H1 (cell line): ENCODE measurements around the gene IFNA16. TPM values are rescaled to one million over a fixed set of nuclear protein-coding genes. Genes with fewer than 3 reads are reported as not detected.
"Not testable (repeated sequence)": the region's sequence is repeated elsewhere in the genome, so short reads cannot be mapped to it uniquely, and the experiment has no call there.

Source experiments
- CTCF ChIA-PET: fragments of 300-600 bp; sonication (Branson Sonifier 250); formaldehyde crosslinking; loops from one replicate; lab custom pipeline; 2021; ENCODE audit not compliant: partially characterized antibody; lab: Charles Lee
- POLR2A ChIA-PET: fragments of 300-600 bp; sonication (Branson Sonifier 250); formaldehyde crosslinking; loops from one replicate; lab custom pipeline; 2021; ENCODE audit warnings: inconsistent platforms; ENCODE audit not compliant: partially characterized antibody; lab: Charles Lee
- DNase-seq, 2 experiments: peaks; one replicate each; pipeline versions ENCODE4 v3.0.0 to v3.0.0-alpha.2; 2010 to 2022; ENCODE audit warnings: low spot score in 2 of 2, low read depth in 1 of 2, mixed read lengths in 1 of 2
- FAIRE-seq: peaks from 2 replicates; lab custom pipeline; 2011; peaks lifted over from hg19 to GRCh38; lab: Jason Lieb, UNC
- H2AFZ ChIP-seq: 2 replicates; pipeline ENCODE4 v1.8.1; 2012; ENCODE audit warnings: low read length, inconsistent platforms
- H2AK5ac ChIP-seq: 2 replicates; pipeline ENCODE4 v1.6.1; 2013; ENCODE audit warnings: low read depth, low read length
- H2BK120ac ChIP-seq: replicated peaks from 2 replicates; pipeline ENCODE3; 2013; ENCODE audit warnings: low read depth, low read length, inconsistent platforms
- H2BK12ac ChIP-seq: 2 replicates; pipeline ENCODE4 v1.6.1; 2013; ENCODE audit warnings: low read depth, low read length
- H2BK15ac ChIP-seq: 2 replicates; pipeline ENCODE4 v1.6.1; 2013; ENCODE audit warnings: low read length
- H2BK20ac ChIP-seq: 2 replicates; pipeline ENCODE4 v1.6.1; 2013; ENCODE audit warnings: low read length
- H2BK5ac ChIP-seq: 2 replicates; pipeline ENCODE4 v1.6.1; 2013; ENCODE audit warnings: low read depth, low read length
- H3K14ac ChIP-seq: 2 replicates; pipeline ENCODE4 v1.6.1; 2013; ENCODE audit warnings: inconsistent platforms; ENCODE audit not compliant: insufficient read length
- H3K18ac ChIP-seq: 2 replicates; pipeline ENCODE4 v1.6.1; 2013; ENCODE audit warnings: low read length; ENCODE audit errors: extremely low read depth
- H3K23ac ChIP-seq: 2 replicates; pipeline ENCODE4 v1.6.1; 2013; ENCODE audit warnings: inconsistent platforms; ENCODE audit not compliant: insufficient read length
- H3K23me2 ChIP-seq: 2 replicates; pipeline ENCODE4 v1.6.1; 2013; ENCODE audit warnings: low read depth, low read length
- H3K27ac ChIP-seq: 2 replicates; pipeline ENCODE4 v1.6.1; 2011; ENCODE audit warnings: low read depth, low read length, inconsistent platforms
- H3K27me3 ChIP-seq, 4 experiments: replicated peaks in 1 of 4; 1 replicate in 1 of 4; 2 replicates in 3 of 4; pipeline versions ENCODE4 v1.6.1 to v1.8.1; 2011 to 2013; ENCODE audit warnings: low read length in 3 of 4, mild to moderate bottlenecking in 3 of 4, inconsistent platforms in 2 of 4, mixed read lengths in 2 of 4, moderate library complexity in 1 of 4; ENCODE audit not compliant: control insufficient read depth in 3 of 4, insufficient read depth in 3 of 4; ENCODE audit errors: extremely low read depth in 1 of 4
- H3K36me3 ChIP-seq, 4 experiments: 2 replicates each; pipeline versions ENCODE4 v1.6.1 to v1.8.1; 2011 to 2013; ENCODE audit warnings: mild to moderate bottlenecking in 4 of 4, low read length in 3 of 4, moderate library complexity in 2 of 4, control low read depth in 1 of 4, inconsistent platforms in 1 of 4; ENCODE audit not compliant: insufficient read depth in 4 of 4, control insufficient read depth in 2 of 4
- H3K4ac ChIP-seq: replicated peaks from 2 replicates; pipeline ENCODE3; 2013; ENCODE audit warnings: low read length, low read depth, mixed read lengths, inconsistent platforms; ENCODE audit not compliant: insufficient read length
- H3K4me1 ChIP-seq, 4 experiments: replicated peaks in 1 of 4; 1 replicate in 1 of 4; 2 replicates in 3 of 4; pipeline versions ENCODE4 v1.6.1 to v1.8.1; 2011 to 2013; ENCODE audit warnings: low read length in 3 of 4, inconsistent platforms in 2 of 4, mixed read lengths in 1 of 4; ENCODE audit not compliant: insufficient read depth in 4 of 4, control insufficient read depth in 3 of 4
- H3K4me2 ChIP-seq, 2 experiments: 2 replicates each; pipeline versions ENCODE4 v1.6.1 to v1.8.1; 2011 to 2013; ENCODE audit warnings: low read depth in 2 of 2, low read length in 2 of 2, control low read depth in 1 of 2, inconsistent platforms in 1 of 2, mild to moderate bottlenecking in 1 of 2; ENCODE audit not compliant: insufficient read depth in 1 of 2
- H3K4me3 ChIP-seq, 4 experiments: fragments of 200-600, 300-600 bp in 1 of 4; sonication (generic), shearing (Covaris generic), sonication (Bioruptor Twin) in 1 of 4; 2 replicates each; pipeline versions ENCODE4 v1.5.1 to v1.8.1; 2011 to 2016; ENCODE audit warnings: low read length in 4 of 4, low read depth in 3 of 4, control low read depth in 2 of 4, inconsistent platforms in 2 of 4, mild to moderate bottlenecking in 2 of 4, mixed read lengths in 1 of 4, moderate library complexity in 1 of 4; ENCODE audit not compliant: insufficient read depth in 2 of 4; ENCODE audit errors: extremely low read depth in 1 of 4
- H3K56ac ChIP-seq: replicated peaks from 2 replicates; pipeline ENCODE3; 2013; ENCODE audit warnings: low read depth, mild to moderate bottlenecking, mixed read lengths, low read length, inconsistent platforms; ENCODE audit not compliant: insufficient read length
- H3K79me1 ChIP-seq: 2 replicates; pipeline ENCODE4 v1.6.1; 2013; ENCODE audit warnings: low read depth, low read length, control low read depth
- H3K79me2 ChIP-seq, 2 experiments: 2 replicates each; pipeline versions ENCODE4 v1.6.1 to v1.8.1; 2012 to 2013; ENCODE audit warnings: low read length in 2 of 2, mild to moderate bottlenecking in 2 of 2, inconsistent platforms in 1 of 2; ENCODE audit not compliant: insufficient read depth in 2 of 2, control insufficient read depth in 1 of 2
- H3K9ac ChIP-seq, 4 experiments: replicated peaks in 1 of 4; 1 replicate in 1 of 4; 2 replicates in 3 of 4; pipeline versions ENCODE4 v1.6.1 to v1.8.1; 2011 to 2013; ENCODE audit warnings: low read depth in 3 of 4, low read length in 3 of 4, control low read depth in 2 of 4, mild to moderate bottlenecking in 2 of 4, moderate library complexity in 2 of 4, inconsistent platforms in 1 of 4; ENCODE audit errors: extremely low read depth in 1 of 4
- H3K9me3 ChIP-seq, 2 experiments: 2 replicates each; pipeline versions ENCODE4 v1.6.1 to v1.8.1; 2012 to 2013; ENCODE audit warnings: mild to moderate bottlenecking in 2 of 2, moderate library complexity in 2 of 2, control low read depth in 1 of 2, inconsistent platforms in 1 of 2, low read depth in 1 of 2, low read length in 1 of 2, mixed read lengths in 1 of 2; ENCODE audit not compliant: insufficient read depth in 2 of 2
- H4K20me1 ChIP-seq, 2 experiments: replicated peaks in 1 of 2; 2 replicates each; pipeline versions ENCODE3 to v1.8.1; 2011 to 2013; ENCODE audit warnings: inconsistent platforms in 2 of 2, low read length in 2 of 2, mild to moderate bottlenecking in 1 of 2; ENCODE audit not compliant: insufficient read depth in 2 of 2, control insufficient read depth in 1 of 2
- H4K5ac ChIP-seq: 2 replicates; pipeline ENCODE4 v1.6.1; 2013; ENCODE audit warnings: low read length, low read depth, mixed read lengths, inconsistent platforms; ENCODE audit not compliant: insufficient read length
- H4K8ac ChIP-seq: 2 replicates; pipeline ENCODE4 v1.8.0; 2013; ENCODE audit warnings: mild to moderate bottlenecking, moderate library complexity, low read length, inconsistent platforms; ENCODE audit not compliant: insufficient read depth; ENCODE audit errors: extremely low read depth
- H4K91ac ChIP-seq: replicated peaks from 2 replicates; pipeline ENCODE3; 2013; ENCODE audit warnings: low read length, mixed read lengths, inconsistent platforms; ENCODE audit not compliant: insufficient read length
- RAD21 ChIP-seq, 2 experiments: IDR thresholded peaks in 1 of 2; conservative IDR thresholded peaks in 1 of 2; 2 replicates each; pipeline ENCODE4 v1.6.1; 2011; ENCODE audit warnings: low read depth in 2 of 2, low read length in 2 of 2, improper control_type of control experiment in 1 of 2, inconsistent platforms in 1 of 2, mild to moderate bottlenecking in 1 of 2, moderate library complexity in 1 of 2
- WGBS, 2 experiments: shearing (Covaris generic) in 1 of 2; methylation state at CpG; one replicate each; pipeline versions ENCODE4 v1.1.6 to v1.1.7; 2013 to 2015; ENCODE audit warnings: low lambda C conversion rate in 2 of 2, mixed read lengths in 2 of 2, inconsistent platforms in 1 of 2, low coverage in 1 of 2, missing lambda C conversion rate in 1 of 2; ENCODE audit not compliant: insufficient replicate concordance in 2 of 2, insufficient coverage in 1 of 2, insufficient read length in 1 of 2; ENCODE audit errors: extremely low coverage in 1 of 2, missing lambda C conversion rate in 1 of 2; 5-methylcytosine and 5-hydroxymethylcytosine counted together
- polyA plus RNA-seq, 7 experiments: library from polyadenylated mRNA; depleted of rRNA in 3 of 7; stranded (reverse) in 5 of 7; unstranded in 2 of 7; fragments of >200 nt in 5 of 7; fragments of 200-250 nt in 2 of 7; gene quantifications; 1 replicate in 5 of 7; 2 replicates in 1 of 7; 4 replicates in 1 of 7; pipeline versions ENCODE4 v1.2.1 to v1.2.3, GENCODE V29; 2011 to 2013; ENCODE audit warnings: missing spikeins in 2 of 7, mixed read lengths in 2 of 7
- total RNA-seq: library from RNA; stranded (reverse); fragmentation: NEBNext Ultra II Directional; extraction: Animal tissue kit (Norgen Biotek cat#: 25700); gene quantifications from 2 replicates; pipeline ENCODE4 v1.2.1, GENCODE V29; 2021
- TF ChIP-seq, protein P1 (sequence below), 3 experiments: IDR thresholded peaks; 1 replicate in 2 of 3; 2 replicates in 1 of 3; pipeline versions ENCODE4 v1.5.1 to v1.6.1; 2011; ENCODE audit warnings: low read length in 3 of 3, mild to moderate bottlenecking in 3 of 3, inconsistent platforms in 2 of 3, low read depth in 1 of 3, moderate library complexity in 1 of 3; ENCODE audit not compliant: insufficient read depth in 1 of 3; ENCODE audit errors: control extremely low read depth in 1 of 3

IFNA16 gene
- total and polyA plus RNA-seq, 2 of the 8 experiments (the other 6 are each of a cell fraction or from before 2014, with no cell fraction given): not detected

- H2BK120ac ChIP-seq, H3K18ac ChIP-seq, H3K36me3 ChIP-seq, POLR2A ChIA-PET, H3K4me2 ChIP-seq, H4K91ac ChIP-seq, H2BK20ac ChIP-seq, H3K27ac ChIP-seq, H3K4me3 ChIP-seq, H4K8ac ChIP-seq, H2AK5ac ChIP-seq, H3K4me1 ChIP-seq, H3K14ac ChIP-seq, H4K5ac ChIP-seq, H3K4ac ChIP-seq, DNase-seq, H2BK15ac ChIP-seq, H3K79me1 ChIP-seq, H3K9ac ChIP-seq, H2BK5ac ChIP-seq, H3K23me2 ChIP-seq, H3K56ac ChIP-seq, H4K20me1 ChIP-seq, H2BK12ac ChIP-seq, H2AFZ ChIP-seq, H3K9me3 ChIP-seq, H3K27me3 ChIP-seq, H3K79me2 ChIP-seq, H3K23ac ChIP-seq: not testable (repeated sequence)
- TF ChIP-seq, protein P1, sequence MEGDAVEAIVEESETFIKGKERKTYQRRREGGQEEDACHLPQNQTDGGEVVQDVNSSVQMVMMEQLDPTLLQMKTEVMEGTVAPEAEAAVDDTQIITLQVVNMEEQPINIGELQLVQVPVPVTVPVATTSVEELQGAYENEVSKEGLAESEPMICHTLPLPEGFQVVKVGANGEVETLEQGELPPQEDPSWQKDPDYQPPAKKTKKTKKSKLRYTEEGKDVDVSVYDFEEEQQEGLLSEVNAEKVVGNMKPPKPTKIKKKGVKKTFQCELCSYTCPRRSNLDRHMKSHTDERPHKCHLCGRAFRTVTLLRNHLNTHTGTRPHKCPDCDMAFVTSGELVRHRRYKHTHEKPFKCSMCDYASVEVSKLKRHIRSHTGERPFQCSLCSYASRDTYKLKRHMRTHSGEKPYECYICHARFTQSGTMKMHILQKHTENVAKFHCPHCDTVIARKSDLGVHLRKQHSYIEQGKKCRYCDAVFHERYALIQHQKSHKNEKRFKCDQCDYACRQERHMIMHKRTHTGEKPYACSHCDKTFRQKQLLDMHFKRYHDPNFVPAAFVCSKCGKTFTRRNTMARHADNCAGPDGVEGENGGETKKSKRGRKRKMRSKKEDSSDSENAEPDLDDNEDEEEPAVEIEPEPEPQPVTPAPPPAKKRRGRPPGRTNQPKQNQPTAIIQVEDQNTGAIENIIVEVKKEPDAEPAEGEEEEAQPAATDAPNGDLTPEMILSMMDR (IDR thresholded peaks at IDR 0.05; ENCODE audit: control extremely low read depth in 1 of 3, insufficient read depth in 1 of 3, low read depth in 1 of 3, low read length in 3 of 3): peak; percentile 61 to 75 (median 74)
- TF ChIP-seq RAD21 (IDR thresholded peaks at IDR 0.05 in 1 of 2, conservative IDR thresholded peaks at IDR 0.05 in 1 of 2; ENCODE audit: low read depth in 2 of 2, low read length in 2 of 2): peak; percentile 79 to 82
- peak; percentile 90 for FAIRE-seq
- CTCF ChIA-PET: interaction anchor here (0.5 to 3.0 kb wide), 36 partner anchors 14 to 576 kb away, joined by 3 to 31 read pairs (median 4); no protein-coding TSS in a partner anchor
- whole genome bisulfite sequencing, 2 experiments: 51% methylated on average over 8 of the region's 8 CpGs; no CpG with 5 or more reads in 1 of the 2 experiments
These were observed 18.6 kb upstream of the IFNA16 start for GRCh38 chr9:21235468-21236359.
